Measurements from ENCODE around the gene TMC7.

GRCh38 chr16:19073344-19073743 is 89.6 kb downstream of the TMC7 start:
- TF ChIP-seq ZNF350 (tag by site-specific recombination; IDR thresholded peaks at IDR 0.05) (no peak), ZNF354C (tag by site-specific recombination; IDR thresholded peaks at IDR 0.05; ENCODE audit: borderline replicate concordance, low read depth) (no peak), CTCF (tag by site-specific recombination; IDR thresholded peaks at IDR 0.05) (no peak), ZNF639 (tag by site-specific recombination; IDR thresholded peaks at IDR 0.05) (no peak), ZNF221 (tag by site-specific recombination; IDR thresholded peaks at IDR 0.05; ENCODE audit: borderline replicate concordance) (no peak), ZNF274 (IDR thresholded peaks at IDR 0.05; ENCODE audit: low read length) (no peak), ZNF274 (tag by site-specific recombination; IDR thresholded peaks at IDR 0.05; ENCODE audit: borderline replicate concordance) (no peak), KLF1 (tag by site-specific recombination; IDR thresholded peaks at IDR 0.05) (no peak), ZBTB49 (tag by site-specific recombination; IDR thresholded peaks at IDR 0.05; ENCODE audit: low read depth) (no peak), ZNF549 (tag by site-specific recombination; IDR thresholded peaks at IDR 0.05) (no peak), ZNF211 (tag by site-specific recombination; IDR thresholded peaks at IDR 0.05; ENCODE audit: low read depth) (no peak), ZBTB1 (tag by site-specific recombination; IDR thresholded peaks at IDR 0.05) (no peak), ZNF175 (tag by site-specific recombination; IDR thresholded peaks at IDR 0.05) (no peak), ZNF664 (tag by site-specific recombination; IDR thresholded peaks at IDR 0.05) (no peak), MZF1 (tag by site-specific recombination; IDR thresholded peaks at IDR 0.05; ENCODE audit: borderline replicate concordance) (no peak)

All from HEK293 (cell line).